ENCODE results near the gene SRXN1.
A peak's percentile ranks its signal among the peaks of the same experiment; 100 is the strongest.
"Not testable (repeated sequence)": the region's sequence is repeated elsewhere in the genome, so short reads cannot be mapped to it uniquely, and the experiment has no call there.

Gene SRXN1

DNA sequence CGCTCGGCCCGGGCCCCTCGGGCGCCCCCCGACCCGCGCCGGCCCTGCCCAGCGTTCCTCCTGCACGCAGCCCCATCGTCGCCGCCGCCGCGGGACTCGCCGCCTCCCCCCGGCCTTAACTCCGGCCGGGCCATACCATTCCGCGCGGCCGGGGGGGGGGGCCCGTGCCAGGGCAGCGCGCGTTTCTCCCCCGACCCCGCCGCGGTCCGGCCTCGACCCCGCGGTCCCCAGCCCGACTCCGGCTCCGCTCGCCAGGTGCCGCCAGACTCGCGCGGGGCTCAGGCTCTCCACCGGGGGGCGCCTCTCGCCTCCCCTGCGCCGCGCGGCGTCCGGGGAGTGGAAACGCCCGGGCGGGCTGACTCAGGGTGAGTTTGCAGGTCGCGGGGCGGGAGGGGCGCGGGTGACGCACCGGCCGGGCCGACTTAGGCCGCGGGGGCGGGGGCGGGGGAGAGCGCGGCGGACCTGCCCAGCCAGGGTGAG, at the start of gene SRXN1:
Gene SRXN1, minus strand, starts transcription at position 91 of the 480 bp plus-strand sequence. Its CDS starts 15 bp downstream, at position 76.
- DNase-seq (ENCODE audit: low read depth in 2 of 3, low spot score in 1 of 3): peak; percentile 65 to 81 (median 67)

DNA sequence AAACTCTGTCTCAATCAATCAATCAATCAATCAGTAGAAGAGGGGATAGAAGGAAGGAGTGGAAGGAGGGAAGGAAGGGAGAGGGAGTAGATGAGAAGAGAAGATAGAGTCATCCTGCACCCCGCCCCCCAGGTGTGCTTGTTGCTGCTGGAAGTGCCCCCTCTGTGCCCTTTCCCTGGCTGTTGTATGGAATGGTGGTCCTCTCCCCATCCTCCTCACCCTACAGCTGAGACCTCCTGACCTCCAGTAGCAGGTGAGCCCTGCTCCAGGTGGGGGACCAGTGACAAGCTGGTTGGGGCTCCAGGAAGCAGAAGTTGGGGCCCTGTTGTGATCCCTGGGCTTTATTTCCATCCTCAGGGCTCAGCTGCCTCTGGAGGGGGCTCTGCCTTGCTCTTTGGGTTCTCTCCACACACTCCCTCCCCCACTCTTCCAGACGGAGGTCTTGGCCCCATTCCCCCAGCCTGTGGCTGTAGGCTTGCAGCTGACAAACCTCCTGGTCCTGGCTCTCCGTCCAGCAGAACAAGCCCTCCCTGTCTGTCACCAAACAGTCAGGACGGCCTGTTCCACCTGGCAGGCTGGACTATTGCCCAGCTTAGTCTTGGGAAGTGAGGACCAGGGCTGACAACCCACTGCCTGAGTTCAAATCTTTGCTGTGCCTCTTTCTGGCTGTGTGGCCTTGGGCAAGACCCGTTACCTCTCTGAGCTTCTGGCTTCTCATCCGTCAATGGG, 48.6 kb upstream of the SRXN1 start:
- no peak for DNase-seq (ENCODE audit: low read depth in 2 of 3, low spot score in 1 of 3)

DNA sequence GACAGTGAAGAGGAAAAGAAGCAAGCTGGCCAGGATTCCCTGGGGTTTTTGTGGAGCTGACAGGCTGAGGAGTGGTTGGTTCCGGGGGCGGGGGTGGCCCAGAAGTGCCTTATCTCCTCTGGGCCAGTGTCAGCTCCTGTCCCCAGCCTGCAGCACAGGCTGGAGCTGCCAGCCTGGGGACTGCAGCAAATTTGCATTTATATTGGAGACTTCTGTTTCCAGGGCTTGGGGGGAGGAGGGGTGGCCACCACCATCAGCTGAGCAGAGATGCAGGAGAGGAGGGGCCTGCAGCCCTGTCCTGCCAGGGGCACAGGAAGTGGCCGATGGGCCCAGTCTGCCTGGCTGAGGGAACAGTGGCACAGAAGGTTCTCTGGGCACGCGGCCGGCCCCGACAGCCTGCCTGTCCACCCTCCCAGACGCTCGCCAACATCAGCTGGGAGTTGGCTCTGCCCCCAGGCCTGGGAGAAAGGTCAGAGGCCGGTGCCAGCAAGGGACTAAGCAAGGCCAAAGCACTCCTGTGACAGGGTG, 46.9 kb upstream of the SRXN1 start:
- no peak for DNase-seq (ENCODE audit: low read depth in 2 of 3, low spot score in 1 of 3)

DNA sequence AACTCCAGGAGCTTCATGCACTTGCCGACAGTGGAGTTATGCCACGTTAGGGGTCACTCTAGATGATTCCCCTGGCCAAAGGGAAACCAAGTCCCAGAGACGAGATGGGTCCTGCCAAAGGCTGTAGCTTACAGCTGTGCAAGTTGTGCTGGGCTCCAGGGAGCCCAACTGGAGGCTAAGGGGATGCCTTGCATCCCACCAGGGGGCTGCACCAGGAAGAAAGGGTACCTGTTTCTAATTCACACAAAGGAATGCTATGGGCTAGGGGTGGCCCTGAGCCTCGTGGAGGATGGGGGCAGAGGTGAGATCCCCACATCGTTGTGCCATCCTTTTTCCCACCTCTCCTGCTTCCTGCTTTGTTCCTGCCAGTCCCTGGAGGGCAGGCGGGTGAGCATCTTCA, 46.3 kb upstream of the SRXN1 start:
- no peak for DNase-seq (ENCODE audit: low read depth in 2 of 3, low spot score in 1 of 3)

DNA sequence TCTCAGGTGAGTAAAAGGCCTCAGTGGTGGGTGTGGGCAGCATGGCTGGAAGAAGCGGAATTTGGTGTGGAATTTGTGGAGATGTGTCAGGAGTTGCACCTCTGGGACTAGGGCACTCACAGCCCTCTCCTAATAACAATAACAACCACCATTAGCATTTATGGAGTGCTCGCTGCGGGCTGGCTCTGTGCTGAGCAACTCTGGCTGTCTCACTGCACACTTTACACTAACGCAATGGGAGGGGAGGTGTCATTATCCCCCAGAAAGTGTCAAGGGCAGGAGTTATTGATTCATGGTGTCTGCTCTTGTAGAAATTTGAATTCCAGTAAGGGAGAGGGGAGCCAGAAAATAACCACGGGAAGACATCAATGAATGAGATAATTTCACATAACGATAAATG, 45.3 kb upstream of the SRXN1 start:
- no peak for DNase-seq (ENCODE audit: low read depth in 2 of 3, low spot score in 1 of 3)

DNA sequence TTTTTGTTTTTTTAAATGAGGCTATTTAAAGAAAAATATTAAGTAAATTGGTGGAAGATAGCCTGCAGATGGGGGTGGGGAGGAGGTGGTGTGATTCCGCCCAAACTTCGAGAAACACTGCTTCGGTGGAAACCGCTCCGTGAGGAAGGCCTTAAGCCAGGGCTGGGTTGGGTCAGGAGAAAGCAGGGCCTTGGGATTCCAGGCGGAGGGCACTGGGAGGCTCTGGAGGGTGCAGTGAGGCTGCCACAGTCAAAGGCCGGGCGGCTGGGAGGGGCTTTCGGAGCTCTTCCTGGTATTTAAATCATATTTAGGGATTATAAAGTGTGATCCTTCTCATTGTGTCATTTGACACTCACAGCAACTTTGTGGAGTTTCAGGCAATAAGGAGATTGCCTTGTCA, 44.8 kb upstream of the SRXN1 start:
- DNase-seq (ENCODE audit: low read depth in 2 of 3, low spot score in 1 of 3): no peak

DNA sequence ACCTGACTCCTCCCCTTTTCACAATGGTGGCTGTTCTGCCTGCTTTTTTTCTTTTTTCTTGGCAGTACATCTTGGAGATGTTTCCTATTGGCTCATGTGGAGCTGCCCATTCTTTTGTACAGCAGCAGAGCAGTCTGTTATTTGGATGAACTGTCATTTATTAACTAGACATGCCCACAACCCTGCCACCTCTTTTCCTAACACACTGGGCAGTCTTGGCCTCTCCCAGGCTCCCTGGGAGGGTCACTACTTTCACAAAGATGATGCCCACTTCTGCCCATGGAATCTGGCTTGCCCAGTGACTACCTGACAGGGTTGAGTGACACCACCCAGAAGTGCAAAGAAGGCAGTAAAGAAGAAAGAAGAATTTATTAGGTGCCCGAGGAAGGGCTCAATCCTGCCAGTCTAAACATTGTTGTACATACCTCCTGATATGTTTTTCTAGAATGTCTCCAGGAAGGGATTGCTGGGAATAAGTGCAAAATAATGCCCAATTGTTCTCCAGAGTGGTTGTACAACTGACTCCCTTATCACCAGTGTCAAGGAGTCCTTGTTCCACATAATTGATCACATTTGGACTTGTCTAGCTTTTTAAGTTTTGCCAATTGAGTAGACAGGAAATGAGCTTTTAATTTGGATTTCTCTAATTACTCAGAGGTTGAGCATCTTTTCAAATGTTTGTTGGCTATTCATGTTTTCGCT, 42.3 kb upstream of the SRXN1 start:
- DNase-seq (ENCODE audit: low read depth in 2 of 3, low spot score in 1 of 3): no peak

DNA sequence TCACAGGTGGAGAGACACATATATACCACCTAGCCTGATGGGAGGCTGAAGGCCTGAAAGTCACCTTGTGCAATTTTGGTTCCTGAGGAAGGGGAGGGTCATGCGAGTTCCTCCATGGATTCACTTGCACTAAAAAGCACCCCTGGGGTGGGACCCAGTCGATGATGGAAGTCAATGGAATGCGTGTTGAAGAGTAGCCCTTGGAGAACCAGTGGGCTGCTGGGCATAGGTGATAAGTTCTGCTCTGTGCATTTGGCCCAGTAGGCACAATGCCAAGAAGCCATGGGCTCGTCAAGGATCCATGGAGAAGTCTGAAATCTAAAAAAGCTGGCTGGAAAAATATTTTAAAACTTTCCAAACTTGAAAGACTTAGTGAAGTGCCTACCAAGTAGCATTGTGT, 41.5 kb upstream of the SRXN1 start:
- no peak for DNase-seq (ENCODE audit: low read depth in 2 of 3, low spot score in 1 of 3)

DNA sequence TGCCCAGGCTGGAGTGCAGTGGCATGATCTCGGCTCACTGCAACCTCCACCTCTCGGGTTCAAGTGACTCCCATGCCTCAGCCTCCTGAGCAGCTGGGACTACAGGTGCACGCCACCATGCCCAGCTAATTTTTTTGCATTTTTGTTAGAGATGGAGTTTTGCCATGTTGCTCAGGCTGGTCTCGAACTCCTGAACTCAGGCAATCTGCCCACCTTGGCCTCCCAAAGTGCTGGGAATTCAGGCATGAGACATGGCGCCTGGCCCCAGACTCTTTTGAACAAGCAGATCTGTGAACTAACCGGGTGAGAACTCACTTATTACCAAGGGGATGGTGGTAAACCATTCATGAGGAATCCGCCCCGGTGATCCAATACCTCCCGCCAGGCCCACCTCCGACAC, 40.8 kb upstream of the SRXN1 start:
- DNase-seq (ENCODE audit: low read depth in 2 of 3, low spot score in 1 of 3): not testable (repeated sequence)

DNA sequence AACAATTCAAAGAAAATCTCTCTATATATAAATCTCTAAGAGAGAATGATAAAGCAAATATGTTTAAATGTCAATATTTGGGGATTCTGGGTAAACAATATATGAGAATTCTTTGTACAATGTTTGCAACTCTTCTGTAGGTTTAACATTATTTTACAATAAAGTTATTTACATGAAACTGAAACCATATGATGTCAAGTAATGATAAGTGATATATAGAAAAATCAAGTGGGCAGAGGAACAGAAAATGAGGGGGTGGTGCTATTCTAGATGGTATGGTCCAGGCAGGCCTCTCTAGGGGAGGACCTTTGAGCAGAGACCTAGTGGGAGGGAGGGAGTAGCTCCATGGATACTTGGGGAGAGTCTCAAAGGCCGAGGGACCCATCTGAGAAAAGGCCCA, 39.0 kb upstream of the SRXN1 start:
- no peak for DNase-seq (ENCODE audit: low read depth in 2 of 3, low spot score in 1 of 3)

DNA sequence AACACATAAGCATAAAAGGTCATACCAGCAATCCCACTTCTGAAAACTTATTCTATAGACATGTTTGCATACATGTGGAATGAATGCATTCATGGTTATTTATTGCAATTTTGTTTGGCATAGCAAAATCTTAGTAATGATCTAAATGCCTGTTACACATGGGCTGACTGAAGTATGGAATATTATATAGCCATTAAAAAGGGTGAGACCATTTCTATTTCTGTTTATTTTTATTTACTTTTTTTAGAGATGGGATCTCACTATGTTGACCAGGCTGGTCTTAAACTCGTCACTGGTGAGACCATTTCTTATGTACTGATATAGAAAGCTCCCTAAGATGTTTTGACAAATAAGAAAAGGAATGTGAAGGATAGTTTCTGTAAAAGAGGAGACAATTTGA, 36.9 kb upstream of the SRXN1 start:
- no peak for DNase-seq (ENCODE audit: low read depth in 2 of 3, low spot score in 1 of 3)

DNA sequence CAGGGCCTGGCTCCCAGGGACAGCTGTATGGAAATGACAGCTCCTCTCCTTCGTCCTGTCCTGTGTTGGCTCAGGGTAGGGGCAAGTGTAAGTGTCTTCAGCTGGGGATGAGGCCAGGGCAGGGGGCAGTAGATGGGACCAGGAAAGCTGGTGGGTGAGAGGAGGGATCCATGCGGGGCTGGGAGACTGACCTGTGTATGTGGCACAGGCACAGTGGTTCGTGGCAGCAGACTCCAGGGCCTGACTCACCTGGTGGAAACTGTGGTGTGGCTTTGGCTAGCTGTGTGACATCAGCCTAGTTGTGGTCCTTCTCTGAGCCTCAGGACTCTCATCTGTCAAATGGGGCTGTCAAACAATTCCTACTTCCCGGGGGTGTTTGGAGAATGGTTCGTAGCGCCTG, 36.3 kb upstream of the SRXN1 start:
- no peak for DNase-seq (ENCODE audit: low read depth in 2 of 3, low spot score in 1 of 3)

DNA sequence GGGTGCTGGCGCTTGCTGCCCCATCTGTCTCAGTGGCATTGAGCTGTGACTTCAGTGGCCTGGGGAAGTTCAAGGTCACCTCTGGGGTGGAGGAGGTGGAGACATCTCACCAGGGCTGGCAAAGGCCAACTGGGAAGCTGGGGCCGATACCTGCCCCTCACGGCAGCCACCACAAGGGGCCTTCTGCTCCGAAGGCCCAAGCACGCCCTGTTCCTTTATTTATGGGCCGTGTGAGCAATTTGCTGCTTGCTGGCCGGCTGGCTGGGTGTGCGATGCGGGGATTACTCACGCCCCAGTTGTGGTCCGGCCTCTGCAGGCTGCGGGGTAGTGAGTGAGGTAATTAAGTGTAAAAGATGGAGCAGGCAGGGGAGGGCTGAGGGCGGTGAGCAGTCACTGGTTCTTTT, 35.8 kb upstream of the SRXN1 start:
- DNase-seq (ENCODE audit: low read depth in 2 of 3, low spot score in 1 of 3): no peak

DNA sequence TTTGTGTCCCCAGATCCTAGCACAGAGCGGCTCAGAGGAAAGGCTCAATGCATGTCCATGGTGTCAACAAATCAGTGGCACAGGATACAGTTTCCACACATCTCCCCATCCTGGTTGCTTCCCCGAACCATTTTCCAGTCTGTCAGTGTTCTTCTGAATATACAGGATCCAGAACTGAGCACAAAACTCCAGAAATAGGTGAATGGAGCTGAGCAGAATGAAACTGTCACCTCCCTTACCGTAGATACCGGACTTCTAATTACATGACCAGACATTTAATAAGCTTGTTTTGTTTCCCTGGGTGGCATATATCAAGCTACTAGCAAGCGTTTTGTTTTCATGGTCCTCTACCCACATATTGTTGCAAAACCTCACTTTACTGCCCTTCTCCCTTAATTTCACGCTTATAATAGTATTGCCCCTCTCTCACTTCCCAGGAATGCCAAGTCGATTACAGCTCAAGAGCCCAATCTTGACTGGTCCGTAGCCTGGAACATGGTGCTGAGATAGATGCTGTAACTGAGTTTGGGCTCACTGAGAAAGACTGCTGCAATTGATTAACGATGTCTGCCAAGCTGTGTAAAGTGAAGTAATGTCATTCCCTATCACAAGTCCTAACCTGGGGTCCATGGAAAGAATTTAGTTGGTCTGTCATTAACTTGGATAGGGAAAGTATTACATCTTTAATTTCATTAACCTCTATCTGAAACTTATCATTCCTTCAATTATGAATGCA, 34.6 kb upstream of the SRXN1 start:
- no peak for DNase-seq (ENCODE audit: low read depth in 2 of 3, low spot score in 1 of 3)

DNA sequence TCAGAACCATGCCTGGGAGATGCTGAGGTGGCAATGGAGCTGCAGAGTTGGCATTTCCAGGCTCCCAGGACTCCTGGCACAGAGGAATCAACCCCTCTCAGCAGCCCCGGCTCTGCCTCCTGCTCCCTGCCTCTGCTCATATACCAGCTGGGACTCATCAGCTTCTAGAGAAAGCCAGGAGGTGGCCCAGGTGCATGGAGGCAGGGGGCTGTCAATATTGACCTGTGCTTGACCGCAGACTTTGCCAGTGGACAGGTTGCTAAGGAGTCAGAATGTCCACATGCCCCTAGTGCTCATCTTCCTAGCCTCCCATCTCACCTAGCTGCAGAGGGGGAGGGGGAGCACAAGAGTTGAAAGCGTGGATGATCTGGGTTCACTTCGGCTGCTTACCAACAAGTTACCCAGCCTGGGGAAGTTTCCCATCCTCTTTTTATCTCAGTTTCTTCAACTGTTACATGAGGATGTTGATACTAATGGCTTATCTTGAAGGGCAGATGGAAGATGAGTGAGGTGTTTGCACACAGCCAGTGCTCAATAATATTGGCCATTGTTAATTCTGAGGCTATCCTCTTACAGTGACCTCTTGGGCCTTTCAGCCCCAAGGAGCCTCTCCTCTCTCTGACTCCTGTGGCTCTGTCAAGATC, 31.8 kb upstream of the SRXN1 start:
- no peak for DNase-seq (ENCODE audit: low read depth in 2 of 3, low spot score in 1 of 3)

DNA sequence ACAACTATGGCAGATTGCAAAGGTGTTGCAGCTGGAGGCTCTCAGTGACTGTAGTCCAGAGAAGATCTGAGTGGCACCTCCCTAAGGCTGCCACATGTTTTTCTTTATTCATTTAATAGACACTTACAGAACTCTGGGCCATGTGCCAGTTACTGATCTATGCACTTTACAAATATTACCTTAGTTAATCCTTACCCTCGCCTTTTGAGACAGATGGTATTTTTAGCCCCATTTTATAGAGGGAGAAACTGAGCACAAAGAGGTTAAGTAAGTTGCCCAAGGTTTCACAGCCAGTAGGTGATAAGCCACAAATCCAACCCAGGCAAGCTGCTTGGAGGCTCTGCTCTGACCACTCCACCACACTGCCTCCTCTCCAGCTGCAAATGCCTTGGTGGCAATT, 29.1 kb upstream of the SRXN1 start:
- no peak for DNase-seq (ENCODE audit: low read depth in 2 of 3, low spot score in 1 of 3)

DNA sequence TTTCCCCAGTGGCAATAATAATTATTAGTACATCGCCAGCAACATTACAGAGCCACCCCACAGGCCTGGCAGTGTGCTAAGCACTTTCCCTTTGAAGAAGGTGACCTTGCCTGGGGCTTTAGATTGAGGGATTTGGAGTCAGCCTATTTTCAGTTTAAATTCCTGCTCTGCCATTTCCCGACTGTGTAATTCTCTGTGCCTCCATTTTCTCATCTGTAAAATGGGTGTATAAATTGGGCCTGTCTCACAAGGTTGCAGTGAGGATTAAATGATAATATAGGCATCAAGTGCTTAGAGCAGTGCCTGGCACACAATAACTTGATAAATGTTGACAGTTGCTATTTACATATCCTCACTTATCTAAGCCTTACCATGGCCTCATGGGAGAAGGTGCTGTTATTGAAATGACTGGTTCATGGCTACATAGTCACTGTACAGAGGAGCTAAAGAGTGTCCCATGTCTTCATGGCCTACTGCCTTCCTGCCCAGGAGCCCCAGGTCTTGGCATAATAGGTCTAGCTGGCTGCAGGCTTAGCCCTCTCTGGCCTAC, 27.7 kb upstream of the SRXN1 start:
- DNase-seq (ENCODE audit: low read depth in 2 of 3, low spot score in 1 of 3): no peak

DNA sequence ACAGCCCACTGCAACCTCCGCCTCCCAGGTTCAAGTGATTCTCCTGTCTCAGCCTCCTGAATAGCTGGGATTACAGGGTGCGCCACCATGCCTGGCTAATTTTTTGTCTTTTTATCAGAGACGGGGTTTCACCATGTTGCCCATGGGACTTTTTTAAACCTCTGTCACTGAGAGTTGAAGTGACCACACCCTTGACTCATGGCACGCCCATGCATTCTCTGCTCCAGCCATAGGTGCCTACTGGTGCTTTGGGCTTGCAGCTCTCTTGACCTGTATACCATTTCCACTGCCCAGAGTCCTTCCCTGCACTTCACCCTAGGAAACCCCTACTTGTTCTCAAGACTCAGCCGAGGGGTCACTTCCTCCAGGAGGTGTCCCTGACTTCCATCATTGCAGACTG, 25.0 kb upstream of the SRXN1 start:
- no peak for DNase-seq (ENCODE audit: low read depth in 2 of 3, low spot score in 1 of 3)

DNA sequence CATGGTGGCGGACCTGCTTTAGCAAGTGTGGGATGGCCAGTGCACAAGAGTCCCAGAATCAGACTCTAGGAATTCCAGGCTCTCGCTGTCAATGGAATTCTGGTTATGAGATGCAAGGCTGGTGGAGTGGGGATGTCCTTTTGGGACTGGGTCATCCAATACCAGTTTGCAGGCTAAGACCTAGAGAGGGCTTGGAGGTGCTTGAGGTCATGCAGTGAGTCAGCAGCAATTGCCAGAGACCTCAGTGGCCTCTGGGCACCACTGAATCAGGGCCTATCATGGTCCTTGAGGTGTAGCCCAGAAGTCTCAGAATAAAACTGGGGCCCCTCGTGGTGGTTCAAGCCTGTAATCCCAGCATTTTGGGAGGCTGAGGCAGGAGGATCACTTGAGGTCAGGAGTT, 24.0 kb upstream of the SRXN1 start:
- no peak for DNase-seq (ENCODE audit: low read depth in 2 of 3, low spot score in 1 of 3)

DNA sequence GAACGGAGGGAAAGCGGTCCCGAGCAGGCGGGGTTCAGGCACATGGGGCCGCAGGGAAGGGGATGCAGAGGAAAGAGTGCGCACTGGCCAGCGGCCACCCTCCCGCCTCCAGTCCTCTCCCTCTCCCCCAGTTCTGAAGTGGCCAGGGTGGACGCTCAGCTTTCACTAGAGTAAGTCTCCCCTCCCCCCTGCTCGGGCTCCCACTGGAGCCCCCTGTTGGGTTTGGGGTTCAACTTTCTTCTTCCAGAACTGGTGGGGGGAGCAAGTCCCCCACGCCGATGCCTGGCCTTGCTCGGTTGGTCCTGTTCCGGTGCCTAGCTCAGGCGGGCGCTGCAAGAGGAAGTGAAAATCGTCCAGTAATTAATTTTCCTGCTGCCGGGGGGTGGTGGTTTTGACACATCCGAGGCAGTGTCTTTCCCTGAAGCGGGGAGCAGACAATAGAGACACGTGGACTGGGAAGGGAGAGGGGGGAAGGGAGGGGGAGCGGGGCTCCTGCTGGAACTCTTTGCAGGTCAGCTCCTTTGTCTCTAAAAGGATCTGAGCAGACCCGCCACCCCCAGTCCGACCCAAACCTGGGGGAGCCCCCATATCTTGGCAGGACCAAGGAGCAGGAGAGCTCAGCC, 23.4 kb upstream of the SRXN1 start:
- DNase-seq (ENCODE audit: low read depth in 2 of 3, low spot score in 1 of 3): no peak

Measured in stimulated activated CD4-positive, alpha-beta T cell treated with anti-CD3 and anti-CD28 coated beads, Interleukin-12 subunit alpha, Interleukin-12 subunit beta, amount 100 ng/mL, for 48 hours (primary cell).